Upper lobe of left lung (tissue), 6 donors: Measurements from ENCODE around the gene CTTNBP2. TPM values are rescaled to one million over a fixed set of nuclear protein-coding genes. Genes with fewer than 3 reads are reported as not detected.
"Not testable (repeated sequence)": the region's sequence is repeated elsewhere in the genome, so short reads cannot be mapped to it uniquely, and the experiment has no call there.

ENCODE experiments used
- ATAC-seq, 2 donors: fragments of 200-7000 bp; cut with Tn5 transposase; one replicate each; pipeline ENCODE4 v1.9.1; 2022; ENCODE audit warnings: mild to moderate bottlenecking in 2 of 2, moderate library complexity in 2 of 2; ENCODE audit not compliant: low FRiP score in 2 of 2
- DNase-seq, 2 donors: peaks; one replicate each; pipeline ENCODE4 v3.0.0-alpha.2; 2019 to 2020
- H3K27ac ChIP-seq, 4 donors: fragments of 200-600 bp; sonication (generic); one replicate each; pipeline ENCODE4 v1.5.1; 2016 to 2019
- H3K27me3 ChIP-seq, 4 donors: fragments of 200-600 bp; sonication (generic); one replicate each; pipeline ENCODE4 v1.5.1; 2017 to 2019
- H3K36me3 ChIP-seq, 4 donors: fragments of 200-600 bp; sonication (generic); one replicate each; pipeline ENCODE4 v1.5.1; 2016 to 2019
- H3K4me1 ChIP-seq, 4 donors: fragments of 200-600 bp; sonication (generic); one replicate each; pipeline ENCODE4 v1.5.1; 2018 to 2019
- H3K4me3 ChIP-seq, 4 donors: fragments of 200-600 bp; sonication (generic); one replicate each; pipeline ENCODE4 v1.5.1; 2017 to 2019; ENCODE audit warnings: mild to moderate bottlenecking in 2 of 4, moderate library complexity in 1 of 4
- H3K9me3 ChIP-seq, 4 donors: fragments of 200-600 bp; sonication (generic); one replicate each; pipeline ENCODE4 v1.5.1; 2018 to 2019
- EP300 ChIP-seq, 4 donors: sonication (generic); formaldehyde crosslinking; IDR thresholded peaks; one replicate each; pipeline ENCODE4 v1.5.1; 2017; ENCODE audit warnings: antibody characterized with exemption in 4 of 4, control low read depth in 2 of 4
- POLR2A ChIP-seq, 4 donors: fragments of 450-650 bp; IDR thresholded peaks; one replicate each; pipeline ENCODE4 v1.5.1; 2016 to 2017; ENCODE audit warnings: antibody characterized with exemption in 4 of 4, mild to moderate bottlenecking in 2 of 4
- POLR2AphosphoS5 ChIP-seq, 2 donors: sonication (generic); formaldehyde crosslinking; IDR thresholded peaks; one replicate each; pipeline ENCODE4 v1.5.1; 2017; ENCODE audit warnings: antibody characterized with exemption in 2 of 2
- WGBS, 2 donors: methylation state at CpG; one replicate each; pipeline ENCODE4 v1.1.5; 2017 to 2018; 5-methylcytosine and 5-hydroxymethylcytosine counted together
- total RNA-seq, 6 donors: library from RNA; depleted of rRNA in 4 of 6; stranded (reverse); fragments of >200 nt in 4 of 6; gene quantifications; one replicate each; pipeline versions ENCODE4 v1.1.0 to v1.2.1, GENCODE V29; 2016 to 2021
- TF ChIP-seq, protein P1 (sequence below), 6 experiments: fragments of 450-650 bp in 4 of 6; fragments of 200-600 bp in 2 of 6; sonication (generic) in 2 of 6; IDR thresholded peaks; one replicate each; pipeline ENCODE4 v1.5.1; 2016 to 2019; ENCODE audit warnings: antibody characterized with exemption in 6 of 6
- donor health status: DM: no; HTN: no; CAD: no; lungs with moderate emphysema.
- donor health status: DM: no; HTN: yes; CAD: no; lungs with severe emphysema.

The CTTNBP2 gene
- total RNA-seq, 6 donors from 2014 or later: 3.3 to 7.0 (median 5.1) TPM

DNA sequence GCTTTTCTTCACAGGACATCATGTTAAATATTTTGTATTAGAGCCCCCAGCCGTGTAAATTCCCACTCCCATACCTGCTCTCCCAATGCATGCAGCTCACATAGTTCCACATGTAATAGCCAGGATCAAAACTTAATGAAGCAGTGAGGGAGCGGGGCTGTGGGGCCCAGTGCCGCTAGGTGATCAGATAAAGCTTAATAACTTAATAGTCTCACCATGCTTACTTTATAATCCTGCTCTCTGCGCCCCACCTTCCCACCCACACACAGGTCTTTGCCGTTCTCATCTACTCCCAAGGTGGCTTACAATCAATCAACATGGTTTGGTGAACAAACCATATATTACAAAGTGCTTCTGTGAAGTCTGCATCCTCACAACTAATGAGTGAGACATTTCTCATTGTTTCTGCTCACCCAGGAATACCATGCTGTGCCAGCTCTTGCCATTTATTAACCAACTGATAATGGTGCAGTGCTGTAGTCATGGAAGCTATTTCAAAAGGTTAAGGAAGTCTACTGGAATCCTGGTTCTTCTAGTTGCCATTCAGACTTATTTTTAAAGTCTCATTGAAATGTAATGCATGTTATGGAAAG lies 156.4 kb downstream of the CTTNBP2 start:
- Histone ChIP-seq H3K27me3 (no peaks in the 10 kb centered on the region), H3K4me3 (no peak overlapping the region), H3K27ac (no peak overlapping the region), H3K9me3 (no peaks in the 10 kb centered on the region), H3K36me3 (no peaks in the 10 kb centered on the region), H3K4me1 (no peaks in the 10 kb centered on the region)
- DNase-seq: no peak
- WGBS, 2 donors: 71 to 76% methylated on average over 5 of the region's 5 CpGs
- TF ChIP-seq, protein P1, sequence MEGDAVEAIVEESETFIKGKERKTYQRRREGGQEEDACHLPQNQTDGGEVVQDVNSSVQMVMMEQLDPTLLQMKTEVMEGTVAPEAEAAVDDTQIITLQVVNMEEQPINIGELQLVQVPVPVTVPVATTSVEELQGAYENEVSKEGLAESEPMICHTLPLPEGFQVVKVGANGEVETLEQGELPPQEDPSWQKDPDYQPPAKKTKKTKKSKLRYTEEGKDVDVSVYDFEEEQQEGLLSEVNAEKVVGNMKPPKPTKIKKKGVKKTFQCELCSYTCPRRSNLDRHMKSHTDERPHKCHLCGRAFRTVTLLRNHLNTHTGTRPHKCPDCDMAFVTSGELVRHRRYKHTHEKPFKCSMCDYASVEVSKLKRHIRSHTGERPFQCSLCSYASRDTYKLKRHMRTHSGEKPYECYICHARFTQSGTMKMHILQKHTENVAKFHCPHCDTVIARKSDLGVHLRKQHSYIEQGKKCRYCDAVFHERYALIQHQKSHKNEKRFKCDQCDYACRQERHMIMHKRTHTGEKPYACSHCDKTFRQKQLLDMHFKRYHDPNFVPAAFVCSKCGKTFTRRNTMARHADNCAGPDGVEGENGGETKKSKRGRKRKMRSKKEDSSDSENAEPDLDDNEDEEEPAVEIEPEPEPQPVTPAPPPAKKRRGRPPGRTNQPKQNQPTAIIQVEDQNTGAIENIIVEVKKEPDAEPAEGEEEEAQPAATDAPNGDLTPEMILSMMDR (IDR thresholded peaks at IDR 0.05): no peak
- no peak for TF ChIP-seq EP300 (IDR thresholded peaks at IDR 0.05)
- no peak for TF ChIP-seq POLR2AphosphoS5 (IDR thresholded peaks at IDR 0.05)
- no peak for TF ChIP-seq POLR2A (IDR thresholded peaks at IDR 0.05)
- no peak for ATAC-seq

GRCh38 chr7:117715784-117716445 lies 157.3 kb downstream of the CTTNBP2 start:
- Histone ChIP-seq H3K36me3 (no peaks in the 10 kb centered on the region), H3K9me3 (no peaks in the 10 kb centered on the region), H3K4me1 (no peaks in the 10 kb centered on the region), H3K4me3 (no peak overlapping the region), H3K27me3 (no peaks in the 10 kb centered on the region), H3K27ac (no peak overlapping the region)
- DNase-seq (peak in 1 of 2 donors; percentile 42), ATAC-seq (peak; percentile 58 to 61)
- 74 to 76% methylated on average over 3 of the region's 3 CpGs for WGBS, 2 donors
- TF ChIP-seq, protein P1 (IDR thresholded peaks at IDR 0.05): peak in 3 of 6 experiments; percentile 54 to 60 (median 56)
- TF ChIP-seq POLR2AphosphoS5 (IDR thresholded peaks at IDR 0.05): no peak

DNA sequence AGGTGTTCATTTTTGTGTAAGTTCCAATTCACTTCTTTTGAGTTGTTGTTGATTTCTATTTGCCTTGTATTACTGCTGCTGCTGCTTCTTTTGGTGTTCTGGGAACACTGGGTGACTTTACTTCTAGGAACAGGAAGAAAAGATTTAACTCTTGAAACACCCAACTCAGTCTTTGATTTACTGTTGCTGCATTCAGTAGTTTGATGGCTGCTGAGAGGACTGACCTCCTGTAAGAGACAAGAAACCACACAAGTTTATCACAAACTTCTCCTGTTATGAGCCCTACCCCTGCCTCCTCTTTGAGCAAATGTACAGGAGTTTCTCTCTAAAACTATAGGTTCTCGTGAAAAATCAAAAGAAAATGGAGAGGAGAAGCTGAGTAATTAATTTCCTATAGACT lies 161.7 kb downstream of the CTTNBP2 start:
- no peak overlapping the region for H3K27ac ChIP-seq
- ATAC-seq (no peak), DNase-seq (no peak)
- H3K36me3 ChIP-seq: no peaks in the 10 kb centered on the region
- no peaks in the 10 kb centered on the region for H3K9me3 ChIP-seq
- no peaks in the 10 kb centered on the region for H3K4me1 ChIP-seq
- 86 to 94% methylated on average over 1 of the region's 1 CpG for WGBS, 2 donors
- no peaks in the 10 kb centered on the region for H3K27me3 ChIP-seq
- no peak overlapping the region for H3K4me3 ChIP-seq
- TF ChIP-seq, protein P1 (IDR thresholded peaks at IDR 0.05): no peak
- TF ChIP-seq POLR2AphosphoS5 (IDR thresholded peaks at IDR 0.05): no peak
- no peak for TF ChIP-seq POLR2A (IDR thresholded peaks at IDR 0.05)
- no peak for TF ChIP-seq EP300 (IDR thresholded peaks at IDR 0.05)

- not testable (repeated sequence) for ATAC-seq, H3K36me3 ChIP-seq, H3K27me3 ChIP-seq, H3K4me3 ChIP-seq, H3K27ac ChIP-seq, DNase-seq, H3K4me1 ChIP-seq, H3K9me3 ChIP-seq
- WGBS, 2 donors: 95 to 96% methylated on average over 4 of the region's 4 CpGs
These were observed 165.1 kb downstream of the CTTNBP2 start for GRCh38 chr7:117708173-117708572.

GRCh38 chr7:117707080-117707479 lies 166.2 kb downstream of the CTTNBP2 start:
- Histone ChIP-seq H3K36me3 (no peaks in the 10 kb centered on the region), H3K9me3 (no peaks in the 10 kb centered on the region), H3K4me1 (no peaks in the 10 kb centered on the region), H3K27me3 (no peaks in the 10 kb centered on the region), H3K27ac (no peak overlapping the region), H3K4me3 (no peak overlapping the region)
- ATAC-seq (no peak), DNase-seq (no peak)
- no peak for TF ChIP-seq POLR2A (IDR thresholded peaks at IDR 0.05)
- no peak for TF ChIP-seq EP300 (IDR thresholded peaks at IDR 0.05)
- no peak for TF ChIP-seq POLR2AphosphoS5 (IDR thresholded peaks at IDR 0.05)
- TF ChIP-seq, protein P1 (IDR thresholded peaks at IDR 0.05): no peak
